Endometrial microvascular endothelial cells (primary cell): ENCODE results near the gene CREB1. TPM values are rescaled to one million over a fixed set of nuclear protein-coding genes. Genes with fewer than 3 reads are reported as not detected.

Experiments
- in situ Hi-C: cut with HindIII; loops from 2 replicates; pipeline ENCODE4 v1.10.0; 2017; ENCODE audit warnings: low sequenced_read_pairs, low pct_unique_long_range_greater_than_20kb; ENCODE audit errors: inconsistent ontology term
- total RNA-seq: library from RNA; depleted of rRNA; stranded (reverse); fragments of >200 nt; gene quantifications from one replicate; pipeline ENCODE4 v1.2.3, GENCODE V29; 2015; ENCODE audit errors: inconsistent ontology term

Gene CREB1
- total RNA-seq, 1 donor from 2014 or later: 30.6 TPM

- in situ Hi-C loops: no loop called here
Measured at GRCh38 chr2:207501802-207502576, 27.8 kb upstream of the CREB1 start.

- in situ Hi-C loops: no loop called here
Measured at GRCh38 chr2:207502577-207503198, 27.1 kb upstream of the CREB1 start.

GRCh38 chr2:207503234-207503633 lies 26.5 kb upstream of the CREB1 start:
- in situ Hi-C loops: no loop called here

GRCh38 chr2:207504513-207505170 lies 25.1 kb upstream of the CREB1 start:
- in situ Hi-C loops: no loop called here

GRCh38 chr2:207505171-207505570 lies 24.6 kb upstream of the CREB1 start:
- in situ Hi-C loops: no loop called here

GRCh38 chr2:207505728-207506127 lies 24.0 kb upstream of the CREB1 start:
- in situ Hi-C loops: no loop called here

GRCh38 chr2:207506426-207506825 lies 23.3 kb upstream of the CREB1 start:
- in situ Hi-C loops: no loop called here

- in situ Hi-C loops: no loop called here
Measured at GRCh38 chr2:207510148-207510547, 19.6 kb upstream of the CREB1 start.

- in situ Hi-C loops: no loop called here
Measured at GRCh38 chr2:207511851-207512250, 17.9 kb upstream of the CREB1 start.

- in situ Hi-C loops: no loop called here
Measured at GRCh38 chr2:207512356-207512755, 17.4 kb upstream of the CREB1 start.

GRCh38 chr2:207513551-207514257 lies 16.1 kb upstream of the CREB1 start:
- in situ Hi-C loops: no loop called here

GRCh38 chr2:207514451-207514850 lies 15.3 kb upstream of the CREB1 start:
- in situ Hi-C loops: no loop called here

GRCh38 chr2:207515671-207516070 lies 14.1 kb upstream of the CREB1 start:
- in situ Hi-C loops: no loop called here

GRCh38 chr2:207516206-207516605 lies 13.6 kb upstream of the CREB1 start:
- in situ Hi-C loops: no loop called here

GRCh38 chr2:207523005-207523404 lies 6.8 kb upstream of the CREB1 start:
- in situ Hi-C loops: no loop called here

- in situ Hi-C loops: no loop called here
Measured at GRCh38 chr2:207525296-207525695, 4.5 kb upstream of the CREB1 start.

GRCh38 chr2:207528980-207529329 lies 807 bp upstream of the CREB1 start:
- in situ Hi-C loops: no loop called here

GRCh38 chr2:207530160-207531031 lies 634 bp downstream of the CREB1 start:
- in situ Hi-C loops: no loop called here
